OCI-LY7 (cell line): ENCODE results near the gene SCARF2. TPM values are rescaled to one million over a fixed set of nuclear protein-coding genes. Genes with fewer than 3 reads are reported as not detected.

ENCODE experiments used
- BruUV-seq: library from RNA; stranded (reverse); fragments of 400-500 nt; replicated peaks from 2 replicates; lab custom pipeline; 2021; lab: Mats Ljungman, UMichigan
- CTCF ChIA-PET: fragments of 300-600 bp; sonication (Branson Sonifier 250); formaldehyde crosslinking; loops from one replicate; lab custom pipeline; 2022; ENCODE audit warnings: antibody characterized with exemption; ENCODE audit not compliant: unreplicated experiment; lab: Charles Lee
- POLR2A ChIA-PET: fragments of 300-600 bp; sonication (Branson Sonifier 250); formaldehyde crosslinking; loops from one replicate; lab custom pipeline; 2022; ENCODE audit warnings: antibody characterized with exemption; lab: Charles Lee
- DNase-seq: peaks from one replicate; pipeline ENCODE4 v3.0.0-alpha.2; 2015; ENCODE audit warnings: low spot score
- H2AFZ ChIP-seq: fragments of 200-600 bp; sonication (generic), shearing (Covaris generic); 2 replicates; pipeline ENCODE4 v1.6.1; 2014; ENCODE audit warnings: mild to moderate bottlenecking, antibody characterized with exemption, low read length, moderate library complexity
- H3K27ac ChIP-seq: fragments of 200-600 bp; sonication (generic); 2 replicates; pipeline ENCODE4 v1.5.1; 2014; ENCODE audit warnings: mixed run types, low read depth, mild to moderate bottlenecking, moderate library complexity, low read length, inconsistent platforms; ENCODE audit not compliant: poor library complexity, severe bottlenecking
- H3K36me3 ChIP-seq: fragments of 200-600 bp; sonication (generic); 2 replicates; pipeline ENCODE4 v1.6.1; 2014; ENCODE audit warnings: mild to moderate bottlenecking, antibody characterized with exemption, low read length, moderate library complexity, mixed read lengths; ENCODE audit not compliant: insufficient read depth
- H3K4me1 ChIP-seq: fragments of 200-600 bp; sonication (generic); 2 replicates; pipeline ENCODE4 v1.5.1; 2014; ENCODE audit warnings: mild to moderate bottlenecking, low read length; ENCODE audit not compliant: insufficient read depth, poor library complexity, severe bottlenecking
- H3K4me2 ChIP-seq: fragments of 200-600 bp; sonication (generic); 2 replicates; pipeline ENCODE4 v1.6.1; 2014; ENCODE audit warnings: mild to moderate bottlenecking, low read length
- H3K4me3 ChIP-seq: fragments of 200-600 bp; sonication (generic); 2 replicates; pipeline ENCODE4 v1.5.1; 2014; ENCODE audit warnings: mild to moderate bottlenecking, low read depth, low read length; ENCODE audit not compliant: poor library complexity, severe bottlenecking
- H3K79me2 ChIP-seq: fragments of 200-600 bp; sonication (generic); 2 replicates; pipeline ENCODE4 v1.6.1; 2016; ENCODE audit warnings: low read depth, mild to moderate bottlenecking, low read length, moderate library complexity, mixed read lengths; ENCODE audit not compliant: insufficient read depth
- H3K9me2 ChIP-seq: fragments of 200-600 bp; sonication (generic); 2 replicates; pipeline ENCODE4 v1.6.1; 2016; ENCODE audit warnings: mild to moderate bottlenecking, low read length, mixed read lengths; ENCODE audit not compliant: insufficient read depth
- H3K9me3 ChIP-seq: fragments of 200-600 bp; sonication (generic); 2 replicates; pipeline ENCODE4 v1.6.1; 2014; ENCODE audit warnings: mild to moderate bottlenecking, mixed run types, low read length, mixed read lengths
- H4K20me1 ChIP-seq: fragments of 200-600 bp; sonication (generic); 2 replicates; pipeline ENCODE4 v1.6.1; 2014; ENCODE audit warnings: mild to moderate bottlenecking, antibody characterized with exemption, low read length, moderate library complexity, mixed read lengths; ENCODE audit not compliant: insufficient read depth
- EZH2phosphoT487 ChIP-seq: fragments of 200-600 bp; sonication (generic); IDR thresholded peaks from 2 replicates; pipeline ENCODE4 v1.6.1; 2018; ENCODE audit warnings: low read depth, borderline replicate concordance, mild to moderate bottlenecking, mixed run types, antibody characterized with exemption, low read length, moderate library complexity, mixed read lengths
- intact Hi-C: fragments of 100-400 bp; cut with micrococcal nuclease; formaldehyde crosslinking; loops from one replicate; pipeline ENCODE4 v1.10.0; 2022; ENCODE audit not compliant: unreplicated experiment
- total RNA-seq, 2 experiments: library from RNA; depleted of rRNA in 1 of 2; stranded (reverse); fragments of >200 nt in 1 of 2; shearing (Covaris generic) in 1 of 2; gene quantifications; 2 replicates each; pipeline ENCODE4 v1.2.3, GENCODE V29; 2014 to 2022
- TF ChIP-seq, protein P1 (sequence below): fragments of 200-600 bp; sonication (generic); conservative IDR thresholded peaks from 2 replicates; pipeline ENCODE4 v1.5.1; 2014; ENCODE audit warnings: mild to moderate bottlenecking, antibody characterized with exemption, low read length, moderate library complexity, mixed read lengths

SCARF2 gene
- total RNA-seq, 2 experiments from 2014 or later = 1.0 to 2.2 TPM

GRCh38 chr22:20405931-20406685 lies 31.5 kb downstream of the SCARF2 start:
- no peak overlapping the region for H3K27ac ChIP-seq
- H3K4me2 ChIP-seq = no peak overlapping the region
- H3K79me2 ChIP-seq = no peaks in the 10 kb centered on the region
- no peak for DNase-seq
- H3K4me3 ChIP-seq = no peak overlapping the region
- H3K36me3 ChIP-seq = no peaks in the 10 kb centered on the region
- POLR2A ChIA-PET = no interaction called here
- no peak for TF ChIP-seq EZH2phosphoT487
- TF ChIP-seq, protein P1, sequence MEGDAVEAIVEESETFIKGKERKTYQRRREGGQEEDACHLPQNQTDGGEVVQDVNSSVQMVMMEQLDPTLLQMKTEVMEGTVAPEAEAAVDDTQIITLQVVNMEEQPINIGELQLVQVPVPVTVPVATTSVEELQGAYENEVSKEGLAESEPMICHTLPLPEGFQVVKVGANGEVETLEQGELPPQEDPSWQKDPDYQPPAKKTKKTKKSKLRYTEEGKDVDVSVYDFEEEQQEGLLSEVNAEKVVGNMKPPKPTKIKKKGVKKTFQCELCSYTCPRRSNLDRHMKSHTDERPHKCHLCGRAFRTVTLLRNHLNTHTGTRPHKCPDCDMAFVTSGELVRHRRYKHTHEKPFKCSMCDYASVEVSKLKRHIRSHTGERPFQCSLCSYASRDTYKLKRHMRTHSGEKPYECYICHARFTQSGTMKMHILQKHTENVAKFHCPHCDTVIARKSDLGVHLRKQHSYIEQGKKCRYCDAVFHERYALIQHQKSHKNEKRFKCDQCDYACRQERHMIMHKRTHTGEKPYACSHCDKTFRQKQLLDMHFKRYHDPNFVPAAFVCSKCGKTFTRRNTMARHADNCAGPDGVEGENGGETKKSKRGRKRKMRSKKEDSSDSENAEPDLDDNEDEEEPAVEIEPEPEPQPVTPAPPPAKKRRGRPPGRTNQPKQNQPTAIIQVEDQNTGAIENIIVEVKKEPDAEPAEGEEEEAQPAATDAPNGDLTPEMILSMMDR = no peak
- CTCF ChIA-PET = no interaction called here
- no peaks in the 10 kb centered on the region for H3K4me1 ChIP-seq
- no TSS peak for BruUV-seq
- intact Hi-C loops = no loop called here
- H3K9me3 ChIP-seq = no peaks in the 10 kb centered on the region
- H3K9me2 ChIP-seq = no peaks in the 10 kb centered on the region
- H2AFZ ChIP-seq = no peak overlapping the region
- H4K20me1 ChIP-seq = no peaks in the 10 kb centered on the region

- Histone ChIP-seq H3K9me2 (no peaks in the 10 kb centered on the region), H3K79me2 (no peaks in the 10 kb centered on the region), H3K9me3 (no peaks in the 10 kb centered on the region), H2AFZ (no peak overlapping the region), H3K4me1 (no peaks in the 10 kb centered on the region), H3K27ac (no peak overlapping the region), H3K4me2 (no peak overlapping the region), H3K36me3 (no peaks in the 10 kb centered on the region), H4K20me1 (no peaks in the 10 kb centered on the region), H3K4me3 (no peak overlapping the region)
- no peak for TF ChIP-seq EZH2phosphoT487
- TF ChIP-seq, protein P1 = no peak
- BruUV-seq = no TSS peak
- ChIA-PET POLR2A (no interaction called here), CTCF (no interaction called here)
- intact Hi-C loops = no loop called here
- DNase-seq = no peak
Observed at GRCh38 chr22:20405291-20405930, 32.2 kb downstream of the SCARF2 start.

DNA sequence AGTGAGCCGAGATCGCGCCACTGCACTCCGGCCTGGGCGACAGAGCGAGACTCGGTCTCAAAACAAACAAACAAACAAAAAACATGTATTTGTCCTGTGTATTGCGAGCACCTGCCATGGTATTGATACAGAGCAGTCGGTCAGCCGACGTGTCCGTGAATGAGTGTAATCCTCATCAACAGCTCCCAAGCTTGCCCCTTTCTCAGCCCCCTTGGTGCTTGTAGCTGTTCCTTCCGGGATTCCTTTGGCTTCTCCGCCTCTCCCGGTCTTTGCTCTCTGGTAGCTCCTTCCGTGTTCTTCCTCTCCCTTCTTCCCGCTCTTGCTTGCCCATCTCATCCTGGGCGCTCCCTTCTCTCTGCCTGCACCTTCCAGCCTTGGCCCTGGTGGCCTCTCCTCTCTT lies 32.7 kb downstream of the SCARF2 start:
- Histone ChIP-seq H4K20me1 (no peaks in the 10 kb centered on the region), H3K27ac (no peak overlapping the region), H3K36me3 (no peaks in the 10 kb centered on the region), H3K4me3 (no peak overlapping the region), H2AFZ (no peak overlapping the region), H3K9me3 (no peaks in the 10 kb centered on the region), H3K4me1 (no peaks in the 10 kb centered on the region), H3K79me2 (no peaks in the 10 kb centered on the region), H3K4me2 (no peak overlapping the region), H3K9me2 (no peaks in the 10 kb centered on the region)
- CTCF ChIA-PET = no interaction called here
- POLR2A ChIA-PET = no interaction called here
- DNase-seq = no peak
- TF ChIP-seq, protein P1 = no peak
- no peak for TF ChIP-seq EZH2phosphoT487
- BruUV-seq = no TSS peak
- intact Hi-C loops = no loop called here
